ENCODE results near the gene SCAMP4.

Gene SCAMP4

GRCh38 chr19:1905110-1905862 is at the start of gene SCAMP4, which contains the start of gene ADAT3:
Gene SCAMP4, plus strand, starts transcription at chr19:1905399. Its CDS starts 9,621 bp downstream, at chr19:1915020.
Gene ADAT3, plus strand, starts transcription at chr19:1905399. Its CDS starts 6,649 bp downstream, at chr19:1912048.
- peaks cover 60% of the 10 kb centered on the region for H3K4me1 ChIP-seq (ENCODE audit: insufficient read depth, low read length, severe bottlenecking)
- H3K4me3 ChIP-seq (ENCODE audit: low read depth, low read length, poor library complexity, severe bottlenecking): peak within 1 kb of the TSS; percentile 63
- peak within 1 kb of the TSS; percentile 99 for H3K4me2 ChIP-seq (ENCODE audit: low read length)
- no peak for TF ChIP-seq CTCF (IDR thresholded peaks at IDR 0.05; ENCODE audit: low read length)
- no peak for TF ChIP-seq EZH2 (IDR thresholded peaks at IDR 0.05; ENCODE audit: borderline replicate concordance, low read length)
- H3K9me3 ChIP-seq (ENCODE audit: low read length): no peaks in the 10 kb centered on the region
- peaks cover 30% of the 10 kb centered on the region for H3K79me2 ChIP-seq (ENCODE audit: insufficient read depth, low read length)
- no peaks in the 10 kb centered on the region for H3K27me3 ChIP-seq (ENCODE audit: insufficient read depth, low read length)
- no peak within 1 kb of the TSS for H2AFZ ChIP-seq (ENCODE audit: low read length)
- H3K27ac ChIP-seq (ENCODE audit: low read depth, low read length, poor library complexity, severe bottlenecking): peak within 1 kb of the TSS; percentile 89
- peak within 1 kb of the TSS; percentile 64 for H3K9ac ChIP-seq (ENCODE audit: low read length)
- H3F3A ChIP-seq (ENCODE audit: insufficient read depth, low read length): peaks cover 3% of the 10 kb centered on the region; the same call in 1 of the 2 replicates
- H4K20me1 ChIP-seq (ENCODE audit: insufficient read depth, low read length): no peaks in the 10 kb centered on the region
- H3K9me2 ChIP-seq (ENCODE audit: low read depth, low read length): no peaks in the 10 kb centered on the region
- H3K36me3 ChIP-seq (ENCODE audit: insufficient read depth, low read length): no peaks in the 10 kb centered on the region

GRCh38 chr19:1855828-1856255 is 49.4 kb upstream of the SCAMP4 start:
- H4K20me1 ChIP-seq (ENCODE audit: insufficient read depth, low read length): no peaks in the 10 kb centered on the region
- TF ChIP-seq CTCF (IDR thresholded peaks at IDR 0.05; ENCODE audit: low read length) (no peak), EZH2 (IDR thresholded peaks at IDR 0.05; ENCODE audit: borderline replicate concordance, low read length) (no peak)
- H3K9ac ChIP-seq (ENCODE audit: low read length): peak overlapping the region; percentile 72; the same call in 1 of the 2 replicates
- peaks cover 73% of the 10 kb centered on the region for H3K4me1 ChIP-seq (ENCODE audit: insufficient read depth, low read length, severe bottlenecking)
- no peak overlapping the region for H2AFZ ChIP-seq (ENCODE audit: low read length)
- no peaks in the 10 kb centered on the region for H3K9me2 ChIP-seq (ENCODE audit: low read depth, low read length)
- H3K4me3 ChIP-seq (ENCODE audit: low read depth, low read length, poor library complexity, severe bottlenecking): peak overlapping the region; percentile 61
- H3F3A ChIP-seq (ENCODE audit: insufficient read depth, low read length): no peaks in the 10 kb centered on the region
- no peaks in the 10 kb centered on the region for H3K79me2 ChIP-seq (ENCODE audit: insufficient read depth, low read length)
- H3K9me3 ChIP-seq (ENCODE audit: low read length): no peaks in the 10 kb centered on the region
- H3K36me3 ChIP-seq (ENCODE audit: insufficient read depth, low read length): no peaks in the 10 kb centered on the region
- H3K27me3 ChIP-seq (ENCODE audit: insufficient read depth, low read length): no peaks in the 10 kb centered on the region
- peak overlapping the region; percentile 90 for H3K4me2 ChIP-seq (ENCODE audit: low read length)
- H3K27ac ChIP-seq (ENCODE audit: low read depth, low read length, poor library complexity, severe bottlenecking): peak overlapping the region; percentile 79

- Histone ChIP-seq H3K27me3 (ENCODE audit: insufficient read depth, low read length) (peaks cover 2% of the 10 kb centered on the region; the same call in 1 of the 2 replicates), H3K9me3 (ENCODE audit: low read length) (no peaks in the 10 kb centered on the region), H3K4me3 (ENCODE audit: low read depth, low read length, poor library complexity, severe bottlenecking) (peak overlapping the region; percentile 61), H4K20me1 (ENCODE audit: insufficient read depth, low read length) (no peaks in the 10 kb centered on the region), H3F3A (ENCODE audit: insufficient read depth, low read length) (no peaks in the 10 kb centered on the region), H3K36me3 (ENCODE audit: insufficient read depth, low read length) (no peaks in the 10 kb centered on the region), H3K4me2 (ENCODE audit: low read length) (peak overlapping the region; percentile 90), H2AFZ (ENCODE audit: low read length) (no peak overlapping the region), H3K9me2 (ENCODE audit: low read depth, low read length) (no peaks in the 10 kb centered on the region), H3K27ac (ENCODE audit: low read depth, low read length, poor library complexity, severe bottlenecking) (peak overlapping the region; percentile 79), H3K4me1 (ENCODE audit: insufficient read depth, low read length, severe bottlenecking) (peaks cover 78% of the 10 kb centered on the region), H3K79me2 (ENCODE audit: insufficient read depth, low read length) (no peaks in the 10 kb centered on the region; the same call in none of the 2 replicates), H3K9ac (ENCODE audit: low read length) (peak overlapping the region; percentile 72; the same call in 1 of the 2 replicates)
- TF ChIP-seq CTCF (IDR thresholded peaks at IDR 0.05; ENCODE audit: low read length): no peak
- no peak for TF ChIP-seq EZH2 (IDR thresholded peaks at IDR 0.05; ENCODE audit: borderline replicate concordance, low read length)
Observed at GRCh38 chr19:1856345-1856697, 48.9 kb upstream of the SCAMP4 start.

Data from OCI-LY1 (cell line).